ENCODE results near the gene COL20A1. TPM values are rescaled to one million over a fixed set of nuclear protein-coding genes. Genes with fewer than 3 reads are reported as not detected.

COL20A1 gene
- total RNA-seq, 1 donor from 2014 or later, result 0.17 TPM

DNA sequence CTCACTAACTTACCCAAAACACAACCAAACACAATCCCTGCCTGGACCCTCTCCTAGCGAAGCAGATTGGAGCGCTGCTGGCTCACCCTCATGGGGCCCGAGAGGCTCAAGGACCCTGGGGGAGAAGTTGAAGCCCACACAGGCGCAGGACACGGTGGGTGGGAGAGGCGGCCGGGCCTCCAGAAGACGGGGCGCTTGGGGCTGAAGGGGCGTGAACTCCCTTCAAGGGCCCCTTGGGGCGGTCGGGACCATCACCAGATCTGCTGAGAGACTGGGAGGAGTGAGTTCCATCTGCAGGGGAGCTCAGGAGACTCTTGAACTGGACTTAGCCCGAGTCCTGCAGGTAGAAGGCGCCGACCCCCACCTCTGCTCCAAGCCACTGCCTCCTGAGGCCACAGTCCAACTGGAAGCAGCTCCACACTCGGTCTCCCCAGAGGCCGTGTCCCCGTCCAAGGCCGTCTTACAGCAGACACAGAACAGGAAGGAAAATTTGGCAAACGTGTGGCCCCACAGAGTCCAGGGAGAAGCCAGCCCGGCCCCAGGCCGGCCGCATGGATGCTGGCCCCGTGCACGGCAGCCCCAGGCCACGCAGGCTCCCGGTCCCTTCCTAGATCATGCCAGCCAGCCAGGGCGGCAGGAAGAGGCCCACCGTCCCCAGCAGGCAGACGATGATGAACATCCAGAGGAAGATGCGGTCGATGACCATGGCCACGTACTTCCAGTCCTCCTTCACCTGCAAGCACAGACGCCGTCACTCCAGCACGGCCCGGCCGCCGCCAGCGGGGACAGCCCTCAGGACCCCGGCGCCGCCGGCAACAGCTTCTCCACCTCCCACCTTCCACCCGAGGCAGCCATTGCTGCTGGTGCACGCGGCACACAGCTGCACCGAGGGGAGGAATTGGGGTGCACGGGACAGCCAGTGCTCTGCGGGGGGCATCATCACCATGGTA lies 53.4 kb downstream of the COL20A1 start:
- intact Hi-C loops (cut with micrococcal nuclease), result no loop called here

- intact Hi-C loops (cut with micrococcal nuclease), result no loop called here
These were observed 54.2 kb downstream of the COL20A1 start for GRCh38 chr20:63347081-63347741.

DNA sequence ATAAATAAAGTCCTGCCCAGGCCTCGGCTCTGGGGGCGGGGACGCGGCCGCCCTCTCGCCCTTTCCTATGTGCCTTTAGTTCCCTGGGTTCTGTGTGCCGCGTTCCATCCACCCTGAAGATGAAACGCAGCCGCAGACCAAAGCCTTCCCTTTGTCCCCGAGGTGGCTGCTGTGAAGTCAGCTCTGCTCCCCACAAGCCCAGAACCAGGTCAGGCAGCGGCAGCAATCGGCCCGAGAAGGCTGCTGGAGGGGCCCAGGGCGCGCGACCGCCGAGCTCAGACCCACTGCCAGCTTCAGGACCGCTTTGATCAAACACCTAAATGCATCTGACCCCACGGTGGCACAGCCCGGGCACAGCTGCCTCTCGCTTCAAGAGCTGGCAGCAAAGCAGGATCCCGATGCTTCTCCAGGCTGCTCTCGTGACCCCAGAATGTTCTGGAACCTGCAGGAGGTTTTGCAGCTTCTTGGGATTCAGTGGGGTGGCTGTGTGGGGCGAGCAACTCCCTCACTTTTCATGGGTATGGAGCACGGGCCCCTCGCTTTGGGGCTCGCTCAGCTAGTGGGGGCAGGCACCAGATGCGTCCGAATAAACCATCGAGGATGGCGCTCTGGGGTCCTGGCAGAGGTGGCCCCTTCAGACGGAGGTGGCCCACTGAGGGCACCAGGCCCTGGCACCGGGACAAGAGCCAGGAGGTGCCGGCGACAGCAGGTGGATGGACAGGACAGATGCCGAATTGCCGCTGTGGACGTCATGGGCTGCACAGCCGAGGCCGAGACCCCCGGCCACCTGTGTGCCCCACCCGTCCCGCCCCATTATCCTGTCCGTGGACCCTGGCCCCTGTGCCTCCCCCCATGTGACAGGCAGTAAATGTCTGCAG lies 55.2 kb downstream of the COL20A1 start:
- intact Hi-C loops (cut with micrococcal nuclease), result no loop called here

DNA sequence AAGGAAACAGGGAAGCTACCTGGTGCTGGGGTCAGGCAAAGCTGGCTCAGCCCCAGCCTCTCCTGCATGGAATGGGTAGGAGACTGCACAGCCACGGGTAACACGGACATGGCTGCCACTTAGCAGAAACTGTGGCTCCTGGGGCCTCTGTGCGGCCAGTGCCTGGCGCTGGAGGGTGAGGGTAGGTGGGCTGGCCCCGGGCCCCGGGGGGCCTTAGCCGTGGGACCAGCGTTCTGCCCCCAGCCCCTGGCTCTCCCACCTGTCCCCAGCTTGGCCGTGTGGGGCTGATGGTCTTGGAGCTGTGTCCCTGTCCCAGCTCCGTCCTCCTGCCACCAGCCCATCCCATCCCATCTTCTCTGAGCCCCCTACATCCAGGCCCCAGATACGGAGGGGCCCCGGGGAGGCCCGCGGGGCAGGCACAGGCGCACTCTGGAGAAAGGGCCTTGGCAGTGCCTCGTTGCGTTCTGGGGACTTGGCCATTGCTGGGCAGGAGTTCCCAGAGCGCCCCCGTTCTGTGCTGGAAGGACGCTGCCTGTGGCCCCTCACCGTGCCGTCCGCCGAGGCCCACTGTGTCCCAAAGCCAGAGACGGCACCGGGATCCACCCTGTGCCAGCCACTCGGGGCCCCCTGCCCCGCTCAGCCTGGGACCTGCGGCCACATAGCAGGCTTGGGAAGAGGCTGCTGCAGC lies 56.0 kb downstream of the COL20A1 start:
- intact Hi-C loops (cut with micrococcal nuclease), result no loop called here

- intact Hi-C loops (cut with micrococcal nuclease), result no loop called here
These were observed 56.5 kb downstream of the COL20A1 start for GRCh38 chr20:63349516-63349895.

DNA sequence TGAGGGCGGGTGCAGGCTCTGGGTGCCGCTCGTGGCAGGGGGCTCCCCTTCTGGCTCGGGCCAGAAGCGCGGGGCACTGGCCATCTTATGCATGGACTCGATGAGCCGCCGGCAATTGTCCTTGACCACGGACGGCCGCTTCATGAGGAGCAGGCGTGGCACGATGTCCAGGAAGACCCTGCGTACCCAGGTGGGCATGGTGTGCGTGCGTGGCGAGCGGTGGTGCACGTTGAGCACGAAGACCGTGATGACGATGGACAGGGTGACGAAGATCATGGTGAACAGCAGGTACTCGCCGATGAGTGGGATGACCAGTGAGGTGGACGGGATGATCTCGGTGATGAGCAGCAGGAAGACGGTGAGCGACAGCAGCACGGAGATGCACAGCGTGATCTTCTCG lies 57.2 kb downstream of the COL20A1 start:
- intact Hi-C loops (cut with micrococcal nuclease), result no loop called here

- intact Hi-C loops (cut with micrococcal nuclease), result no loop called here
These were observed 57.8 kb downstream of the COL20A1 start for GRCh38 chr20:63350597-63351325.

DNA sequence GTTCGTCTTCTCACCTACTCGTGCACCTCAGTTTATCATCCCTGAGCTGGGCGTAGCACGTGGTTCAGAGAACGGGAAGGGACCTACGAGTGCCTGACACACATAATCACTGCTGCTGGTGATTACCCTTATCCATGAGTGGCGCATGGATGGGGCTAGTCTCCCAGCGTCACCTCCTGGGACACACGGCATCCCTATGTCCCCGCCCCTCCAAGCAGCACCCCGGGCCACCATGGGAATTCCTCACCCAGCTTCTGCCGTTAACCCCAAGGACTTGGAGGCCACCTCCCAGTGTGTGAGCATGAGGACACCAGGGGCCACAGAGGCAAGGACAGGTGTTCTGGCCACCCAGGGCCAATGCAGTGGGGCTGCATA lies 58.3 kb downstream of the COL20A1 start:
- intact Hi-C loops (cut with micrococcal nuclease), result no loop called here

GRCh38 chr20:63351811-63352591 lies 59.0 kb downstream of the COL20A1 start:
- intact Hi-C loops (cut with micrococcal nuclease), result no loop called here

- intact Hi-C loops (cut with micrococcal nuclease), result no loop called here
These were observed 59.8 kb downstream of the COL20A1 start for GRCh38 chr20:63352811-63353221.

DNA sequence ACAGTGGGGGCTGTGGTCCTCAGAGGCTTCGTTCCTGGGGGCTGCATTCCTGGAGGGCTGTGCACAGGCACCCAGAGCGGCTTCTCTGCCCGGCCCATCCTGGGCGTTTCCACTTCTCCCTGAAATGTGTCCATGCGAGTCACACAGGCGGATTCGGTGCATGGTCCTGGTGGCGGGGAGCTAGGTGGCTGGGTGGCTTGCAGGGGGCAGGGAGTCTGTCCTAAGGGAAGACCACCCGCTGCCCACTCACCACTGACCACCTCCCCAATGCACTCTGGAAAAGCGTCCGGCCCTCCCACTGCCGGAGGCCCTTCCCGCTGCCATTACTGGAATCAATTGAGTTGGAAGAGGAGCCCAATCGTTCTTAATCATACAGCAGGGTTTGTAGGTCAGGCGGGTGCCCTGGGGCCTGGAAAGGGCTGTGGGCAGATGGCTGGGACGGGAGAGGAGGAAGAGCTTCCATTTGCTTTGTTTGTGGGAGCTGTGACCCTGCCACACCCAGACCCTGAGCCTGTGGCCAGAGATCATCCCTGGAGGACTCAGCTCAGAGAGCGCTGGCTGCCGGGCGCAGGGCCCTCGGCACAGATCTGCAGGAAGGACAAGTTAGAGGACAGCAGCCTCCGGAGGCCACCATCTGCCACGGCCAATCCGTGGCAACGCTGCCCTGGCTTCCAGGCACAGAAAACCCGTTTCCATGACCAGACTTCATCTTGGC lies 61.8 kb downstream of the COL20A1 start:
- intact Hi-C loops (cut with micrococcal nuclease), result no loop called here

DNA sequence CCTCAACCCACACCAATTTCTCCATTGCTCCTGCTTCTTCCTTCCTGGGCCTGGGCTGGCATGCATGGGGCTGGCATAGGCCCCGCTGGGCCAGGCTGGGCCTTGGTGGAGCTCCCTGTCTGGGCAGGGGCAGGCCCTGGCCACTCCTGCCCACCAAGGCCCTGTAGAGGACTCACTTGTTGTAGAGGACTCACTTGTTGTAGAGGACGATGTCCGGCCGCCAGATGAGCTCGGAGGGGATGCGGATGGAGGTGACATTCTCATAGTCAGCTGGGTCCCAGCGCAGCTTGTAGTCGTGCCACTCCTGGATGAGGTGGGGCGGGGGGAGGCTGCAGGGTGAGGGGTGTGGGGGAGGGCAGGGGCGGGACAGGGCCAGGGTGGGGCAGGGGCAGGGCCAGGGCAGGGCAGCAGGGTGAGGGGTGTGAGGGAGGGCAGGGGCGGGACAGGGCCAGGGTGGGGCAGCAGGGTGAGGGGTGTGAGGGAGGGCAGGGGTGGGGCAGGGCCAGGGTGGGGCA lies 62.9 kb downstream of the COL20A1 start:
- intact Hi-C loops (cut with micrococcal nuclease), result no loop called here

DNA sequence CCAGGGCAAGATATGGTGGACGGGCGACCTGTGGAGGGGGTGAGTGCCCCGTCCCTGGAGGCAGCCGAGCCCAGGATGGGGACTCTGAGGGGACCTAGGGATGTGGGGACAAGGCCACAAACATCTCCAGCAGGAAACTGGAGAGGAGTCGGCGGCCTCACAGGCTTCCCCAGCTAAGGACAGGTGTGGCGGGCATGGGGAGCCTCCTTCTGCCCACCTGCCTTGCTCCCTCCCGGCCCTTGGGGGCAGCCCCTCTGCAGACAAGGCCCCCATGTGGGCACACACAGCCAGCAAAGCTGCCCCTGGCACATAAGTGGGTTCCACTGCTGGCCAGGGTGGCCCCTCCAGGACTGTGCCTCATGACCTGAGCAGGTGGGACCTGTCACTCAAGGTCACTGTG lies 63.5 kb downstream of the COL20A1 start:
- intact Hi-C loops (cut with micrococcal nuclease), result no loop called here

- intact Hi-C loops (cut with micrococcal nuclease), result no loop called here
These were observed 64.2 kb downstream of the COL20A1 start for GRCh38 chr20:63356931-63357879.

DNA sequence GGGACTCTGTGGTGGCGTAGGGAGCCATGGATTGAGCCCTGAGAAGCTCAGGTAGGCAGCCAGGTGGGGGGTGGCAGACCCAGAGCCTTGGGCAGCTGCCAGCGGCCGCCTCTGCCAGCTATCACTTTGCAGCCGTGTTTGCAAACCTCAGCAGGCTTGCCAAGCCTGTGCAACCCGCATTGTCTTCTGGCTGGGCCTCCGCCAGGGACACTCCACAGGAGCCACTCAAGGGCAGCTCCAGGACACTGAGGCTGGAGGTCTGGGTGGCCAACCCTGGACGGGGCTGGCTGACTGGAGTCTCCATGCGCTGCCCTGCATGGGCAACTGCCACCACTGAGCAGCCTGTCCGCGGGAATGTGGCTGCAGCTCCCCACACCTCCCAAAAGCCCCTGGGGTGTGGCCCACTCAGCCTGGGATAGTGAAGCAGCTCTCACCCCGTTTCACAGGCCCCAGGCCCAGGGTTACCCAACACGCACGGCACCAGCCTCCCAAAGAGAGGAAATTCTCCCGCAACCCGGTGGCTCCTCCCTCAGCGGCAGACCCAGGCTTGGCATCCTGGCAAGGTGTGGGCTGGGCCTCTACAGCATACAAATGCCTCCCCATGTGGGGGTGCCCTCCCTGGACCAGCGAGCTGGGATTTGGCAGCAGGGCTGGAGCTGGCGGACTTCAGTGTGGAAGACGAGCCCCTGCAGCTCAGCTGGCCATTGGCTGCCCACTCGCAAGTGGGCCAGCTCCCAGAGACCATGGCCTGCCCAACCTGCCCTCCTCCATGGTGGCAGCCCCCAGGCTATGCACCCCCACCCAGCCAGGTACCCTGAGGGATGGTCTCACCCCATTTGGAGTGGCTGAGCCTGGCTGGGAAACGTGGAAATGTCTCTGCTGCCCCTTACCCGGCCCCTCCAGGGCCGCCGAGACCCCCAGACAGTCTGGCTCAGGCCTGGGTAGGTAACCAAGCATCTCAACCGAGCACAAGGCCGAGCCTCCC lies 65.2 kb downstream of the COL20A1 start:
- intact Hi-C loops (cut with micrococcal nuclease), result no loop called here

GRCh38 chr20:63359164-63359934 lies 66.4 kb downstream of the COL20A1 start:
- intact Hi-C loops (cut with micrococcal nuclease), result no loop called here

All from T-helper 1 cell treated with Interleukin-12 subunit alpha and Interleukin-12 subunit beta and Interleukin-4 antibody, amounts not matched to agents 30 ng/mL and 1 ng/mL, for 36 hours (primary cell).